Activated T-cell treated with anti-CD3 and anti-CD28 coated beads, Interleukin-2, amount 50 U/mL, for 24 hours (primary cell): ENCODE results near the gene TSHZ3.

ENCODE experiments used
- DNase-seq: peaks from one replicate; pipeline ENCODE4 v3.0.0-alpha.2; 2020
- H3K27ac Mint-ChIP-seq: 2 replicates; pipeline ENCODE4 v1.8.0; 2020; ENCODE audit warnings: mild to moderate bottlenecking, mixed read lengths
- H3K27me3 Mint-ChIP-seq: 2 replicates; pipeline ENCODE4 v1.8.0; 2020; ENCODE audit warnings: mixed read lengths
- H3K36me3 Mint-ChIP-seq: 2 replicates; pipeline ENCODE4 v1.8.0; 2020; ENCODE audit warnings: low read depth, mixed read lengths
- H3K4me1 Mint-ChIP-seq: 2 replicates; pipeline ENCODE4 v1.8.0; 2020; ENCODE audit warnings: low read depth, mixed read lengths
- H3K4me3 Mint-ChIP-seq: 2 replicates; pipeline ENCODE4 v1.8.0; 2020; ENCODE audit warnings: mild to moderate bottlenecking, moderate library complexity, mixed read lengths
- H3K9me3 Mint-ChIP-seq: 2 replicates; pipeline ENCODE4 v1.8.0; 2020; ENCODE audit warnings: mixed read lengths

Gene TSHZ3

DNA sequence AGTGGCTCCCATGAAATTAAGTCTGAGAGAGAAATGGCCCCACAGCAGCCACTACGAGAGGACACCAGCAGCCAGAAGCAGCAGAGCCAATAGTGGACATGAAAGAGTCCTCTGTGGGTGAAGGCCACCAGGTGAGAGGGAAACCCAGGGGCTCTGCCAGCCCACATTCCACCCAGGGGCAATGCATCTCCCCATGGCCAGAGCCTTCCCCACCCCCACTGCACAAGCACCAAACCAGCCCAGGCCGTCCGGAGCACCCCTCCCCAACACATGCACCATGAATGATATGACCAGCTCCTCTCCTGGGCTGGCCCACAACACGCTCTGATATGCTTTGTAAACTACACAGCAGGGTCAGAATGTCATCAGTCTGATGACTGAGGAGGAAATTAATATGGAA, 66.9 kb downstream of the TSHZ3 start:
- Mint-ChIP-seq H3K4me1 (peaks cover 4% of the 10 kb centered on the region), H3K27me3 (no peaks in the 10 kb centered on the region), H3K4me3 (no peak overlapping the region), H3K27ac (no peak overlapping the region), H3K36me3 (no peaks in the 10 kb centered on the region), H3K9me3 (no peaks in the 10 kb centered on the region)
- DNase-seq = no peak

GRCh38 chr19:31280287-31281006, 68.8 kb downstream of the TSHZ3 start:
- no peaks in the 10 kb centered on the region for H3K4me1 Mint-ChIP-seq
- no peaks in the 10 kb centered on the region for H3K36me3 Mint-ChIP-seq
- H3K4me3 Mint-ChIP-seq = no peak overlapping the region
- H3K9me3 Mint-ChIP-seq = no peaks in the 10 kb centered on the region
- no peaks in the 10 kb centered on the region for H3K27me3 Mint-ChIP-seq
- no peak overlapping the region for H3K27ac Mint-ChIP-seq
- DNase-seq = no peak

DNA sequence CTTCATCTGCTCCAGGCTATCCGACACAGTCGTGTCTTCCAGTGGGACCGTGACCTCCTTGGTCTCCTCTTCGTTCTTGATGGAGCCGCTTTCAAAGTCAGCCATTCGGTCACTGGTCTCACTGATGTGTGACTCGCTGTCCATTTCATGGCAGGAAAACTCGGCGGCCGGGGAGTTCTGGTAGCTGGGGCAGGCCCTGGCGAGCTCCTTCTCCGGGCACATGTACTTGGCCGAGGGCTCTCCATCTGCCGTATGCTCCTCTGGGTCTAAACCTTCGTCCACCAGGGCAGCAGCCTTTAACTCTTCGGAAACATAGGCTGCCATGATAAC, 69.8 kb downstream of the TSHZ3 start:
- no peak overlapping the region for H3K4me3 Mint-ChIP-seq
- H3K27ac Mint-ChIP-seq = no peak overlapping the region
- no peak for DNase-seq
- no peaks in the 10 kb centered on the region for H3K36me3 Mint-ChIP-seq
- H3K9me3 Mint-ChIP-seq = no peaks in the 10 kb centered on the region
- no peaks in the 10 kb centered on the region for H3K27me3 Mint-ChIP-seq
- H3K4me1 Mint-ChIP-seq = no peaks in the 10 kb centered on the region

DNA sequence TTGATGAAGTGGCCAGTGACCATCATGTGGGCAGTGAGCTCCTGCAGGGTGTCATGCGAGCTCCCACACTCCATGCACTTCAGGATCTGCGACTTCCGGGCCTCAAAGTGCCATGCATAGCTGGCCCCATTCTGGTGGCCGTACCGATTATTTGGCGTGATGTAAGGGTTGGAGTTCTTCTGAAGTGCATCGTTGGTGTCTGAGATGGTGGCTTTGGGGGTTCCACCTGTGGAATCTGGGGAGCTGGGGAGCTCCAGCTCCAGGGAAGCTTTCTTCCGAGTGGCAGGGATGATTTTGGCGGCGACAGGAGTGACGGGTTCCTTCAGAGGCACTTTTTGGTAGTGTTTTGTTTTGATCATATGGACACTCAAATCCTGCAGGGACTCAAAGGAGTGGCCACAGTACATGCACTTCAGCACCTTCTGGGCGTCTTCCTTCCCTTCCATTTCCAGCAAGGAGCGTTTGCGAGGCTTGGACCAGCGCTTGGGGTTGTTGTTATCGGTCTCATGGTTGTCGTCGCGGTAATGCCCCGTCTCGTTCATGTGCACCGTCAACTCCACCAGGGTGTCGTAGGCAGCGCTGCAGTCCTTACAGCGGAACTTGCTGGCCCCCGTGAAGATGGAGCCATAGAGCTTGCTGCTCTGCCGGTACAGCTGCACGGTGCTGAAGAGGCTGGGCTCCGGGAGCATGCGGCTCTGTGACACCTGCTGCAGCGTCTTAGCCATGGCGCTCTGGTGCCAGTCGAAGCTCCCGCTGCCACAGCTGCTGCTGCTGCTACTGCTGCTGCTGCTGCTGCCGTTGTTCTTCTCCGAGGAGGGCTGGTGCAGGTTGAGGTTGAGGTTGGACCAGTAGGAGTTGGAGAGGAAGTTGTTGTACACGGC, 70.4 kb downstream of the TSHZ3 start:
- no peaks in the 10 kb centered on the region for H3K27me3 Mint-ChIP-seq
- H3K9me3 Mint-ChIP-seq = no peaks in the 10 kb centered on the region
- DNase-seq = peak; percentile 8
- H3K4me3 Mint-ChIP-seq = no peak overlapping the region
- no peak overlapping the region for H3K27ac Mint-ChIP-seq
- H3K36me3 Mint-ChIP-seq = no peaks in the 10 kb centered on the region
- no peaks in the 10 kb centered on the region for H3K4me1 Mint-ChIP-seq

GRCh38 chr19:31277516-31277915, 71.7 kb downstream of the TSHZ3 start:
- no peaks in the 10 kb centered on the region for H3K36me3 Mint-ChIP-seq
- no peak overlapping the region for H3K27ac Mint-ChIP-seq
- no peak for DNase-seq
- H3K27me3 Mint-ChIP-seq = no peaks in the 10 kb centered on the region
- no peak overlapping the region for H3K4me3 Mint-ChIP-seq
- no peaks in the 10 kb centered on the region for H3K9me3 Mint-ChIP-seq
- no peaks in the 10 kb centered on the region for H3K4me1 Mint-ChIP-seq

DNA sequence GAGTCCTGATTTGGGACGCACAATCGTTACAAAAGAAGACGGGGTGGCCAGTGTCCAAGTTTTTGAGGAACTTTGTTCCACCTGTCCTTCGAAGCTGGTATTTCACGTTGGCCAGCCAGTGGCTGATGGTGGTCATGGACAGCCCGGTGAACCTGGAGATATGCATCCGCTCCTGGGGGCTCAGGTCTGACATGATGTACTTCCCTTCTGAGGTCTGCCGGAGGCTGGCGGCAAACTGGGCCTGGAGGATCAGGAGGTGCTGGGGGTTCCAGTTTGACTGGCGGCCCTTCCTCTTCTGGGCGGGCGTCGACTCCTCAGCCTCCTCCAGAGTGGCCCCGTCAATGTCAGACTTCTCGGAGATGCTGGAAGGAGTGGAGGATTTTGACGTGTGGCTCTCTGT, 72.4 kb downstream of the TSHZ3 start:
- Mint-ChIP-seq H3K36me3 (no peaks in the 10 kb centered on the region), H3K9me3 (no peaks in the 10 kb centered on the region), H3K27ac (no peak overlapping the region), H3K4me3 (no peak overlapping the region), H3K27me3 (no peaks in the 10 kb centered on the region), H3K4me1 (no peaks in the 10 kb centered on the region)
- DNase-seq = no peak

DNA sequence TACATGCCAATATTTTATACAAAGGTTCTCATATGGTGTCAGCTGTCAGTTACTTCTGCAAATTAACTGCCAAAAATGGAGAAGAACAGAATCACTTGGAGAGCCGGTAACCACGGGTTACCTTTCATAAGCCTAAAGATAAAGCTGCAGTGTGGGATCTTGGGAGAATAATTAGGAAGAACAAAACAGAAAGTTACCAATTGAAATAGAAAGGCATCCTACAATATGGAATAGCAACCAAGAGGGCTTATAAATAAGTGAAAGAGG, 74.2 kb downstream of the TSHZ3 start:
- no peaks in the 10 kb centered on the region for H3K36me3 Mint-ChIP-seq
- no peaks in the 10 kb centered on the region for H3K27me3 Mint-ChIP-seq
- H3K4me3 Mint-ChIP-seq = no peak overlapping the region
- no peak for DNase-seq
- no peaks in the 10 kb centered on the region for H3K4me1 Mint-ChIP-seq
- no peaks in the 10 kb centered on the region for H3K9me3 Mint-ChIP-seq
- no peak overlapping the region for H3K27ac Mint-ChIP-seq

DNA sequence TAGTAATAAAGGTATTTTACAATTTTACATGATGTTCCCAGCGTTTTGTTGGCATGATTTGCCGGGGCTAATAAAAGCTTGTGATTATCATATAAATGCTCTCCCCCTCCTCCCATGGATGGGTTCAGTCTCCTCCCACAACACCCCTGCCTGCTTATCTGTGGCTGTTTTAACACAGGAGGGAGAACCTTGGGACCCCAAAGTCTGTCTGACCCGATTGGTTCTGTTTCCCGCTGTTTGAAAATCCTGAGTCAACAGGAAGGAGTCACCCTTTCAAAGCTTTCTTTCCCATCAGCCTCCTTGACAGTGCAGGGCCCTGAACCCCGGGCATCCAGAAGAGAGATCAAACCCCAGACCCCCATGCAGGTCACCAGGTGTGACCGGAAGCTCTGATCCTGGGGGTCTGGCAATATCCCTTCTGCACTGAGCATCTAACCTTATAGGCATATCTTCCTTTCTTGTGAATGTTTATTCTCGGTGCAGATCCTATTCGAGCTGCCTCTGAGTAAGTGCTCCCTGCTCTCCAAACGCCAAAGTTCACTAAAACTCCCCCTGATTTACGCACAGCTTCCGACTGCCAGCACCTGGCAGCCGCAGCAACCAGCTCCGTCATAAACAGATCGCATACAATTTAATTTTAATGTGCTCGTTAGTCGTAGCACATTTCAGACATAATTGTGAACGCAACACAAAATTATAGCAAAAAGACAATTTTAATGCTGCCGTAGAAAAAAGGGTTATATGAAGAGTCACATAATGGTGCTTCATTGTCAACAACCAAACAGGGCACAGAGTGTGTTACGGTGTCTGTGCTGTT, 74.8 kb downstream of the TSHZ3 start:
- no peaks in the 10 kb centered on the region for H3K36me3 Mint-ChIP-seq
- H3K27ac Mint-ChIP-seq = no peak overlapping the region
- no peaks in the 10 kb centered on the region for H3K9me3 Mint-ChIP-seq
- no peaks in the 10 kb centered on the region for H3K4me1 Mint-ChIP-seq
- no peaks in the 10 kb centered on the region for H3K27me3 Mint-ChIP-seq
- no peak overlapping the region for H3K4me3 Mint-ChIP-seq
- no peak for DNase-seq

DNA sequence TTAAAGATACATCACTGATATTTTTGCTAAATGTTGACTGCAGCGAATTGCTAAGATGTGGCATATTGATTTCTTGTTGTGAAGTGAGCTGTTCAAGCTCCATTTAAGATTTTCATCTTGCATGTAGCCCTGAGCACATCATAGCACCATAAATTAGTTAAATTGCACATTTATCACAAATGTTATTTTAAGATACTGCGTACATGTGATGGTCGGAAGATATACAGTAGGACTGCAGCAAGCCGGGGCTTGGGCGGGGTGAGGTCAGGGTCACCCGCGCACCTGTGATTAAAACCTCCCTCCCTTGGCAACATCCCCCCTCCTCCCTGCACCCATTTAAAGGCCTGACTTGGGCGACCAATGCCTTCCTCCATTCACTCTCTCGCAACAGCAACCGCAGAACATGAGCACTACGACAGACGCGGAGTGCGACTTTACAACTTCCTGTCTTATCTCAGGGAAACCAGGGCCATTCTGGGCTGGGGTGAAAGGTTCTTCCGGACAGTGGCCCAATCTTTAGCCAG, 76.6 kb downstream of the TSHZ3 start:
- Mint-ChIP-seq H3K9me3 (no peaks in the 10 kb centered on the region), H3K27me3 (no peaks in the 10 kb centered on the region), H3K27ac (no peak overlapping the region)

DNA sequence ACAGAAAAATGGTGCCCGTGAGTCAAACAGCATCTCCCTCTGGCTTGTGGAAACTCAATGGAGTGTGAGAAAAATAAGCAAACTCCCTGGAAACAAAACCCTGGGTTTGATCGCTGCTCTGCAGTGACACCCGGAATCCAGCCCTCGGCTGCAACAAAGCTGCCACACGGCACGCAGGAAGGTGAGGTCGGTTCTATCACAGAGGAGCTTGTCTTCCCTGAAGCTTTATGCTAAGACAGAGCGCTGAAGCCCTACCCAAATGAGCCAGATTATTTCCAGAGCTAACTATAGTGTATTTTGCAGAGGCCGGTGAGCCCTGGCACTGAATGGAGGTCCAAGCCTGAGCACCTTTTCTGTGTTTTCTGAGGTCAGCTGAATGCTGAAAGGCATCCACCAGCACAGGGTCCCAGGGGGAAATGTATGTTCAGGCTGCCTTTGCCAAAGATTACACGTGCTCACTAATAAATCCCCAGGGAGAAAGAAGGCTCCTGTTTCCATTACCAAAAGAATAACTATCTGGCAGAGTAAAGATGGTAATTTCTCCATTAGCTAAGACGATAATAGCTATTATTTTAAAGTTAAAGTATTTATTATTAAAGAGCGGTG, 77.8 kb downstream of the TSHZ3 start:
- no peaks in the 10 kb centered on the region for H3K9me3 Mint-ChIP-seq
- H3K4me3 Mint-ChIP-seq = no peak overlapping the region
- no peak overlapping the region for H3K27ac Mint-ChIP-seq
- H3K4me1 Mint-ChIP-seq = no peaks in the 10 kb centered on the region
- no peaks in the 10 kb centered on the region for H3K27me3 Mint-ChIP-seq
- no peak for DNase-seq
- no peaks in the 10 kb centered on the region for H3K36me3 Mint-ChIP-seq

More for the DNA sequence above, 76.6 kb downstream of the TSHZ3 start:
- DNase-seq = no peak
- Mint-ChIP-seq H3K4me1 (no peaks in the 10 kb centered on the region), H3K36me3 (no peaks in the 10 kb centered on the region), H3K4me3 (no peak overlapping the region)

GRCh38 chr19:31270897-31271296, 78.3 kb downstream of the TSHZ3 start:
- Mint-ChIP-seq H3K4me3 (no peak overlapping the region), H3K9me3 (no peaks in the 10 kb centered on the region), H3K27ac (no peak overlapping the region), H3K4me1 (no peaks in the 10 kb centered on the region), H3K27me3 (no peaks in the 10 kb centered on the region), H3K36me3 (no peaks in the 10 kb centered on the region)
- DNase-seq = no peak

- H3K27me3 Mint-ChIP-seq = no peaks in the 10 kb centered on the region
- H3K4me1 Mint-ChIP-seq = no peaks in the 10 kb centered on the region
- no peaks in the 10 kb centered on the region for H3K9me3 Mint-ChIP-seq
- no peak overlapping the region for H3K4me3 Mint-ChIP-seq
- H3K36me3 Mint-ChIP-seq = no peaks in the 10 kb centered on the region
- no peak overlapping the region for H3K27ac Mint-ChIP-seq
- no peak for DNase-seq
Measured at GRCh38 chr19:31269425-31270127, 79.7 kb downstream of the TSHZ3 start.

DNA sequence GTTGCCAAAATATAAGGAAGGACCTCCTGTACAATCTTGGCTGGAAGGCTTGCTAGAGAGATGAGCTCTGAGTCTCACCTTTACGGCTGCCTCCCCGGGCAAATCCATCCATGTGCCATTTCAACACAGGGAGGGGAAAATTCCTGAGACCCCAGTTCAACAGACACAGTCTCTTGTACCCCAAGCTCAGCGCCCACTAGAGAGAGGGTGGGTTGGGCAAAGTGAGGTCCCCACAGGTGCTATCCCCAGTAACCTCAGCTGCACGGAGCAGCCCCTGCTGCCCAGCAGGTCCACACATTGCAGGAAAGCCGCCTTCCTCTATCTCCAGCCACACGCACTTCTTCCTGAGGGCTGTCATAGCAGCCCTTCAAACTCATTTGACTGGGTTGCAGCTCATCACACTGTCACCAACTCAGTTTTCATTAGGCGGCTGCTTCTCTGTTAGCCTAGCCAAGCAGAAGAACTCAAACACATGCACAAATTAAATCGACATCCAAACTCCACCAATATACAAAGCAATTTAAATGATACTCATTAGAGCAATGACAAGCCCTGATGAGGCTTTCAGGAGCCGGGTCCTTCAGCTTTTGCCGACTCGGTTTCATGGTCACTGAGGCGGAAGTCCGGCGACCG, 80.4 kb downstream of the TSHZ3 start:
- Mint-ChIP-seq H3K9me3 (no peaks in the 10 kb centered on the region), H3K27me3 (peaks cover 6% of the 10 kb centered on the region), H3K27ac (no peak overlapping the region), H3K4me3 (no peak overlapping the region), H3K36me3 (no peaks in the 10 kb centered on the region), H3K4me1 (no peaks in the 10 kb centered on the region)
- no peak for DNase-seq

GRCh38 chr19:31266731-31267130, 82.5 kb downstream of the TSHZ3 start:
- Mint-ChIP-seq H3K36me3 (no peaks in the 10 kb centered on the region), H3K9me3 (no peaks in the 10 kb centered on the region), H3K27me3 (peaks cover 19% of the 10 kb centered on the region), H3K4me1 (peaks cover 1% of the 10 kb centered on the region), H3K27ac (no peak overlapping the region), H3K4me3 (no peak overlapping the region)
- DNase-seq = no peak
